ENCODE data around the gene FOXD1. TPM values are rescaled to one million over a fixed set of nuclear protein-coding genes. Genes with fewer than 3 reads are reported as not detected.

Gene FOXD1
- total RNA-seq, 2 donors from 2014 or later: 0.55 to 1.0 TPM

DNA sequence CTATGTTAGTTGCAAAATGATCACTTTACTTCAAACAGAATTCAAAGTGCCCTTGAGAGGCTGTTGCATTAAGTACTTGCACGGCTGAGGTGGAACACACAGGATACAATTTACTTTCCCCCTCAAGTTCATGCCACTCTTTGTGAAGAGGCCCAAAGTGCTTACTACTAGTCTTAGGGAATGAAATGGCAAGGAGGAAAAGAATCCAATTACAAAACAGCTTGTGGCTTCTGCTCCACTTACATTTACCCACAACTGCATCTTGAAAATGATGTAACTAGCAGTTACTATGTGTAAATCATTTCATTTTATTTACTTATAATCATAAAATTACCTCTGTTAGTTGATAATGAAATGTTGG, 14.6 kb downstream of the FOXD1 start:
- ATAC-seq (replicated peaks in 1 of 2) (no peak), DNase-seq (no peak)
- Mint-ChIP-seq H3K27ac (no peak overlapping the region), H3K4me1 (ENCODE audit: low read depth) (peaks cover 10% of the 10 kb centered on the region), H3K27me3 (ENCODE audit: low read depth) (peaks cover 78% of the 10 kb centered on the region), H3K36me3 (ENCODE audit: insufficient read depth in 2 of 2) (peaks cover 1 to 3% of the 10 kb centered on the region in 2 donors), H3K9me3 (no peaks in the 10 kb centered on the region), H3K4me3 (no peak overlapping the region)

DNA sequence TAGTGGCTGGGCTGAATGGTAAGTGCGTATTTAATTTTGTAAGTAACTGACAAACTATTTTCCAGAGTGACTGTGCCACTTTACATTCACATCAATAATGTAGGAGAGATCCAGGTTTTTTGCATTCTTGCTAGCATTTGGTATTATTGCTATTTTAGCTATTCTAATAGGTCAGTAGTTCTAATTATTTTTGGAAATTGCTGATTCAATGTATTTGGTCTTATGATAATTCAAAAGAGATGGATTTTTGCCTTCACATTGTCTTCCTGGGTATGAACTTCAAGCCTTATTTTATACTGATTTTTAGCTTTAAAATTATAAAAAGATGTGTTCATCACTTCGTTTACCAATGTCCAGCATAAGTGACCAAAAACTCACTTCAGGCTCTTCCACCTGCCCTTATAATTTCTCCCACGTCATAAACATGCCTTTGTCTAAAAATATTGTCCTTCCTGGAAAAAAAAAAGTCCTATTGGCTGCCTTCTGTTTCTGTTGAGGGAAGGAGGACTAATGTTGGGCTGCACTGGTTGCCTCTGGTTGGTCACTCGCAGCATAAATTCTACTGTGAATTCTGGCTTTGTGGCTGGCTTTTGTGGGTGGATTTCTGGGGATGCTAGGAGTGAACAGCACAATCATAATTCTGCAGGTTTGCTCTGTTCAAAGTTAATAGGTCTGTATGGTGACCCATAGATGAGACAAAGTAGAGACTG, 15.2 kb downstream of the FOXD1 start:
- H3K36me3 Mint-ChIP-seq (ENCODE audit: insufficient read depth in 2 of 2): peaks cover 0 to 3% of the 10 kb centered on the region in 2 donors
- DNase-seq: no peak
- no peak overlapping the region for H3K27ac Mint-ChIP-seq
- peaks cover 78% of the 10 kb centered on the region for H3K27me3 Mint-ChIP-seq (ENCODE audit: low read depth)
- no peaks in the 10 kb centered on the region for H3K9me3 Mint-ChIP-seq
- peaks cover 10% of the 10 kb centered on the region for H3K4me1 Mint-ChIP-seq (ENCODE audit: low read depth)
- H3K4me3 Mint-ChIP-seq: no peak overlapping the region
- no peak for ATAC-seq (replicated peaks in 1 of 2)

DNA sequence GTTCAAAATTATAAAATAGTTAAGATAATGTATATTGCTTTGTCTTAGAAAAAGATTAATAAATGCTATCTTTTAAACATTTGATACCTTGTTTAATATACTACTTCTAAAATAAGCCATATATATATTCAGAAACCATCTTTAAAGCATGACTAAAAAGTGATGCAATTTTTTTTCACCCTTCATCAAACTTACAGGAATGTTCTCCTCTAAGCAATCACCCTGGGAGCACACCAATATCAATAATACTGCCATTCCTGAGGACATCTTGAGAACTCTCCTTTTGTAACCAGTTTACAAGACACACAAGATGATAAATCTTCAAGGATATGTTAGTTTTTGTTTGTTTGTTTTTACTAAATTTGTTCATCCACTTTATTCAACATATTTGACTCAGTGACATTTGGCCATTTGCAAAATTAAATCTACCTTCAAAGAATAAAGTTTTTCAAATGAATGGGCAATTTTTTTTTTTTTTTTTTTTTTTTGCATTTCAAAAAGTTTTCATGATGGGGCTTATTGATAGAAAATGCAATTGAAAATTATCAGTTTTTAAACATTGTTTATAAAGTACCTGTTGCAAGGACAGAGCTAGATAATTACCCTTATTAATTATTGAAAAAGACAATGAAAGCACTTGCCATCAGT, 17.2 kb downstream of the FOXD1 start:
- Mint-ChIP-seq H3K4me1 (ENCODE audit: low read depth) (no peaks in the 10 kb centered on the region), H3K27ac (no peak overlapping the region), H3K4me3 (no peak overlapping the region), H3K36me3 (ENCODE audit: insufficient read depth in 2 of 2) (peaks cover 0 to 3% of the 10 kb centered on the region in 2 donors), H3K27me3 (ENCODE audit: low read depth) (peaks cover 63% of the 10 kb centered on the region), H3K9me3 (no peaks in the 10 kb centered on the region)
- ATAC-seq (replicated peaks in 1 of 2) (no peak), DNase-seq (no peak)

DNA sequence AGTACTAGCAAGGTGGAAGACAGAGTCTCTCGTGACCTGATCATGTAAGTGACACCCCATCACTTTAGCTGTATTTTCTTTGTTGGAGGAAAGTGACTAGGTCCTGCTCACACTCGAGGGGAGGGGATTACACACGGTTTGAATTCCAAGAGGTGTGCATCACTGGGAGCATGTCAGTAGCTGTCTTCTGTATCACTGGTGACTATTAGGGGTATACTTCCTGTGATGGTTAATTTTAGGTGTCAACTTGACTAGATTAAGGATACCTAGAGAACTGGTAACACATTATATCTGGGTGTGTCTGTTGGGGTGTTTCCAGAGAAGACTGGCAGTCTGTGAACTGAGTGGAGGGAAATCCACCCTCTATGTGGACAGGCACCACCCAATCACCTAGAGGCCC, 22.5 kb downstream of the FOXD1 start:
- H3K27me3 Mint-ChIP-seq (ENCODE audit: low read depth): peaks cover 60% of the 10 kb centered on the region
- no peak overlapping the region for H3K4me3 Mint-ChIP-seq
- no peaks in the 10 kb centered on the region for H3K9me3 Mint-ChIP-seq
- ATAC-seq (replicated peaks in 1 of 2) (no peak), DNase-seq (no peak)
- no peaks in the 10 kb centered on the region for H3K4me1 Mint-ChIP-seq (ENCODE audit: low read depth)
- H3K36me3 Mint-ChIP-seq (ENCODE audit: insufficient read depth in 2 of 2): no peaks in the 10 kb centered on the region
- H3K27ac Mint-ChIP-seq: no peak overlapping the region

DNA sequence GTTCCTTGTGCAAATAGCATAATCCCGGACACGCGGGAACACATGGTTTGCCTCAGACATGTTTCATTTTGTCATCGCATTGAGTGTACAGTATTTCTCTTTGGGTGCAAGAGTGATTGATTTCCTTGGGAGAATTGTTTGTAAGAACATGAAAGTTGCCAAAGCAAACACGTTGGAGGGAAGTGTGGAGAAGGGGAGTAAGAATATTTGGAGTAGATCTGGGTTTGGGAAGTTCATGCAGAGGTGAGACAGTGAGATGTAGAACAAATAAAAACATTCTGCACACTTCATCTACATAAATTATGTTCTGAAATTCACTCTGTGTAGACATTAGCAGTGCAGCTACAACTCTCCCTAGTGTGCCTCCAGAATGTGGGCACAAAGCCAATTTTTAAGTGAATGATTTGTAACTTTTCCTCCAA, 24.0 kb downstream of the FOXD1 start:
- DNase-seq (no peak), ATAC-seq (replicated peaks in 1 of 2) (no peak)
- no peak overlapping the region for H3K27ac Mint-ChIP-seq
- H3K27me3 Mint-ChIP-seq (ENCODE audit: low read depth): peaks cover 65% of the 10 kb centered on the region
- peaks cover 0 to 2% of the 10 kb centered on the region in 2 donors for H3K9me3 Mint-ChIP-seq
- H3K4me3 Mint-ChIP-seq: no peak overlapping the region
- no peaks in the 10 kb centered on the region for H3K4me1 Mint-ChIP-seq (ENCODE audit: low read depth)
- H3K36me3 Mint-ChIP-seq (ENCODE audit: insufficient read depth in 2 of 2): peaks cover 1 to 3% of the 10 kb centered on the region in 2 donors

DNA sequence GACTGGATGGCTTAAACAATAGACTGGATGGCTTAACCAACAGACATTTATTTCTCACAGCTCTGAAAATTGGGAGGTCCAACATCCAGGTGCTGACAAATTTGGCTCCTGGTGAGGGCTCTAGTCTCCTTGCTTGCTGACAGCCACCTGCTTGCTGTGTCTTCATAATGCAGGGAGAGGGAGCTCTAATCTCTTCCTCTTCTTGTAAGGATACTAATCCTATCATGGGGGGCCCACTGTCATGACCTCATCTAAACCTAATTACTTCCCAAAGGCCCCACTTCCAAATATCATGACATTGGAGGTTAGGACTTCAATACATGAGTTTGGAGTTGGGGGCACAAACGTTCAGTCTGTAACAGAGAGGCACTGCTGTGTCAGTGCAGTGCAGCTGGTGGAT, 26.4 kb downstream of the FOXD1 start:
- Mint-ChIP-seq H3K4me1 (ENCODE audit: low read depth) (no peaks in the 10 kb centered on the region), H3K27me3 (ENCODE audit: low read depth) (peaks cover 77% of the 10 kb centered on the region), H3K4me3 (no peak overlapping the region), H3K27ac (no peak overlapping the region), H3K9me3 (peaks cover 0 to 2% of the 10 kb centered on the region in 2 donors), H3K36me3 (ENCODE audit: insufficient read depth in 2 of 2) (peaks cover 1 to 3% of the 10 kb centered on the region in 2 donors)
- no peak for ATAC-seq (replicated peaks in 1 of 2)
- DNase-seq: no peak

DNA sequence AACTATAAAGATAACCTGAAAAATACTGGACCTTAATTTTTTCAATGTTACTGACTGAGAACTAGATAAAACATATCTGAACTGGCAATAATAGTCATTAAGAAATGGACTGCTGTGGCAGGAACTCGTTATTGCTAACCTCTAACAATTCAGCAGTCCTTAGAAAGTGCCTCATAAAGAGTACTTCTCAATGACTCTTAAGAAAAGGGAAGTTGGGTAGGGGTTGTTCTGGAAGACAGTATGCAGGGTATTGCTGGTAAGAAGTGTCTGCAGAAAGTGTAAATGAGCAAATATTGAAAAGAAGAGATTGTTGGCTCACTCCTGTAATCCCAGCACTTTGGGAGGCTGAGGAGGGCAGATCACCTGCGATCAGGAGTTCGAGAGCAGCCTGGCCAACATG, 27.9 kb downstream of the FOXD1 start:
- H3K9me3 Mint-ChIP-seq: peaks cover 0 to 2% of the 10 kb centered on the region in 2 donors
- ATAC-seq (replicated peaks in 1 of 2): no peak

DNA sequence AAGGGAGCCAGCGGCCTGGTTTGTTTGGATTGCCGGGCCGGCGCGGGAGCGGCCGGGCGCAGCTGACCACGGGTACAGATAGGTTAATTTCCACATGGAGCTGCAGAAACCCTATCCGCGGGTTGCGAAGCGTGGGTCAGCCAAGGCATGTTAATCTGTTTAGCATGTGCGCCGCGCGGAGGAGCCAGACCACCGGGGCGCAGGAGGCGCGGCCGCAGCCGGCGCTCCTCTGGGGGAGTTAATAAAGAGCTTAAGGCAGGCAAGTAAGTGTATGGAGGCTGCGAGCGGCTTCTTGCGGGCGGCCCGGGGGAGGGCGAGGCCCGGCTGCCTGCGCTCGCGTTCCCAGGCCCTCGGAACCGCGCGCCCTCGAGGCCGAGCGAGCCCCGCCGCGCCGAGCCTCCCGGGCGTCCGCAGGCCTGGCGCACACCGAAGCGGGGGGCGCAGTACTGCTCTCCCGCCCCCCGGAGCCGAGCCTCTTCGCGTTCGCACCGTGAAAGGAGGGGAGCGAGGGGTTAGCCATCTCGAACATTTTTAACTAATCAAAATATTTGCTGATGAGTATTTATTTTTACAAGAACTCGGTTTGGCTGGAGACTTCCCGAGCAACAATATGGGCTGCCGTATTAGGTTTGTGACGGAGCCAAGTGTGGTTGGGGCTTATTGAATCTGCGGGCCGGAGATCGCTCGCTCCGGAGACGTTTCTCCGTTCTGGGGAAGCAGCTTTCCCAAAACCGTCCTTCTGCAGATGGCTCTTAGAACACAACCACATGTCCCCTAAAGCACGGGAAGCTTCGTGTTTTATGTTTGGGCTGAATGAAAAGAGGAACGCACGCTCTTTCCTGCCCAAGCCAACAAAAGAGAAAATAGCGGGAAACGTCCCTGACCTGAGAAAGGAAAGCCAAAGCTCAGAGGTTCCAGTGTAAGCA, 28.8 kb downstream of the FOXD1 start:
- DNase-seq (no peak), ATAC-seq (replicated peaks in 1 of 2) (no peak)
- Mint-ChIP-seq H3K27me3 (ENCODE audit: low read depth) (peaks cover 87% of the 10 kb centered on the region), H3K27ac (no peak overlapping the region), H3K9me3 (peaks cover 0 to 2% of the 10 kb centered on the region in 2 donors), H3K36me3 (ENCODE audit: insufficient read depth in 2 of 2) (peaks cover 1 to 3% of the 10 kb centered on the region in 2 donors), H3K4me3 (peak overlapping the region; percentile 67 to 70), H3K4me1 (ENCODE audit: low read depth) (no peaks in the 10 kb centered on the region)

More for the DNA sequence above, 27.9 kb downstream of the FOXD1 start:
- Mint-ChIP-seq H3K27ac (no peak overlapping the region), H3K27me3 (ENCODE audit: low read depth) (peaks cover 84% of the 10 kb centered on the region), H3K4me3 (peak overlapping the region in 1 of 2 donors; percentile 70), H3K4me1 (ENCODE audit: low read depth) (no peaks in the 10 kb centered on the region), H3K36me3 (ENCODE audit: insufficient read depth in 2 of 2) (peaks cover 1 to 3% of the 10 kb centered on the region in 2 donors)
- no peak for DNase-seq

DNA sequence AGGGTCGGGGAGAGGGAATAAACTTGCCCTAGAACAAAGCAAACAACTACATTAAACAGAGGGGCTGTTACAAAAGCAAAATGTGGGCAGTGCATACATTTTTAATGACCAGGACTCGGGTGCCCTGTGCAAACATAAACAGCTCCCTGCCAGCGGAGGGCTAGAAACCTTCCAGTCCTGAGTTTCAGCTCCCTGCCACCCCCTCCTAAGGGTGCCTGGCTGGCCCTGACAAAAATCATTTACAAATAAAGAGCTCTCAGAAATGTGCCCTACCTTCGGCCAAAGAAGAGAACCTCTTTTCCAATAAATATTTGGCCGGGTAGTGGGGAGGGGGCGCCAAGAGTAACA, 29.5 kb downstream of the FOXD1 start:
- H3K4me3 Mint-ChIP-seq: peak overlapping the region; percentile 53 to 59
- H3K9me3 Mint-ChIP-seq: peaks cover 0 to 2% of the 10 kb centered on the region in 2 donors
- peaks cover 1 to 3% of the 10 kb centered on the region in 2 donors for H3K36me3 Mint-ChIP-seq (ENCODE audit: insufficient read depth in 2 of 2)
- no peak for ATAC-seq (replicated peaks in 1 of 2)
- DNase-seq: no peak
- no peaks in the 10 kb centered on the region for H3K4me1 Mint-ChIP-seq (ENCODE audit: low read depth)
- H3K27me3 Mint-ChIP-seq (ENCODE audit: low read depth): peaks cover 87% of the 10 kb centered on the region
- no peak overlapping the region for H3K27ac Mint-ChIP-seq

DNA sequence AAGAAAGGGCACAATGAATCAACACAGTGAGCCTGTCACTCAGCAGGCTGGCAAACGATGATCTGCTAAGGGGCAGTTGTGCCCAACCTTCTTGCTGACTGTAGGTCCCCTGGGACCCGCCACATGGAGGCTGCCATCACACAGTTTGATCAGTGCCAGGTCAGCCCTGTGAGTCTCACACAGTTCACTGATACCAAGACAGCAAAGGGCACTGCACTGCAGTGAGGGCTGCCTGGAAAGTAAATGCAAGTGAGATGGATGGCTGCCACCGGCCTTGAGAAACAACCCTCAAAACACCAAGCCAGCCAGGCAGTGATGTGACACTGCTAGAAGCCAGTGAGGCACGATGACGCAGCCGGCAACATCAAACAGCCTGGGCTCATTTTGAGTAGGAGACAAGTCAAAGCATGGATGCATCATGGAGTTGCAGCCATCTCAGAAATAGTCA, 30.3 kb downstream of the FOXD1 start:
- Mint-ChIP-seq H3K4me3 (no peak overlapping the region), H3K27ac (no peak overlapping the region), H3K9me3 (peaks cover 0 to 2% of the 10 kb centered on the region in 2 donors), H3K36me3 (ENCODE audit: insufficient read depth in 2 of 2) (peaks cover 1 to 3% of the 10 kb centered on the region in 2 donors), H3K27me3 (ENCODE audit: low read depth) (peaks cover 87% of the 10 kb centered on the region), H3K4me1 (ENCODE audit: low read depth) (no peaks in the 10 kb centered on the region)
- peak in 1 of 2 donors; percentile 7 for DNase-seq
- peak in 1 of 2 donors; percentile 33 for ATAC-seq (replicated peaks in 1 of 2)

DNA sequence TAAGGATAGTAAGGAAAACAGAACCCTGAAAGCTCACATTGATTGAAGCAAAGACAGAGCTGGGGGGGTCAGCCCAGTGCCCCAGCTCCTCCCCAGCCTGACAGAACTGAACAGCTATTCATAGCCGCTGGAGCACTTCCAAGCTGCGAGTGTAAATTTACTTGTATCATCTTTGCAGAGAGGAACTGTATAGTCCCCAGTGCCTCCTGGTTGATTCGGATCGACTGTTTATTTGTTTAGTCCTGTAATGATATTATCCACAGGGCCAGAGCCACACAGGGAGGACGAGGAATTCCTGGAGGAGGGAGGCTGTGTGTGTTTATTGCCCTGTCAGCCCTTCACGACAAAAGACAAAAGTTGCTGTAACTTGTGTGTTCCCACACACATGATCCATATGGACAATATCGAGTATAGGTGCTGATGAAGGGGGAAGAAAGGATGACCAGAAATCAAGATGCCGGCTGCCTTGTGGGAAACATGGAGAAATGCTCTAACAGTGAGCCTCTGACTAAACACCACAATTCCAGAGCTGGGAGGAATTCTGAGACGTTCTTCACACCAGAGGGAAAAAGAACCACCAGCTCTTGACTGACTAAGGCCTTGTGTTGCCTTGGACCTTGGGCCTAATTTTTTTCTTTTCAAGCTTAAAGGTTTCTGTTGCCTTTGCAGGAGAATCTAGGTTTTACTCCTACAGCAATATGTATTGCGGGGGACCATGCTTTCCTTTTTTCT, 31.1 kb downstream of the FOXD1 start:
- peaks cover 0 to 2% of the 10 kb centered on the region in 2 donors for H3K9me3 Mint-ChIP-seq
- no peaks in the 10 kb centered on the region for H3K4me1 Mint-ChIP-seq (ENCODE audit: low read depth)
- H3K27me3 Mint-ChIP-seq (ENCODE audit: low read depth): peaks cover 95% of the 10 kb centered on the region
- no peak for ATAC-seq (replicated peaks in 1 of 2)
- peaks cover 1 to 3% of the 10 kb centered on the region in 2 donors for H3K36me3 Mint-ChIP-seq (ENCODE audit: insufficient read depth in 2 of 2)
- DNase-seq: no peak
- H3K27ac Mint-ChIP-seq: no peak overlapping the region
- H3K4me3 Mint-ChIP-seq: no peak overlapping the region

DNA sequence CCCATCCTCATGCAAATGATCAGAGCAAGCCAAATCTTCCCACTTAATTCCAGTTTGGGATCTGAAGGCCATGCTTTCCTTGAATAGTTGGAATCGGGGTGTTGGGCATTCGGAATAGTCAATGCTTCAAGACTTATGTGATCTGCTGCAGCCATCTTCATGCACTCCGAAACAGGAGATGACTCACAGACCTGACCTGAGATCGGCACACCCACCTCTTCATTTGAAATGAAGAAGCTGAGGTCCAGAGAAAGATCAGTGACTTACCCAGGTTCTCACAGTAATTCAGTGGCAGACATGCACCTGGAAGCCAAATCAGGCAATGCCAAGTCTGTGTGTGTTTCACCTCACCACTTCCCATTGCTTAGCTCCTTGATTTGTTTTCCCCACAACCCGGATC, 33.0 kb downstream of the FOXD1 start:
- H3K4me1 Mint-ChIP-seq (ENCODE audit: low read depth): no peaks in the 10 kb centered on the region
- DNase-seq: no peak
- H3K27me3 Mint-ChIP-seq (ENCODE audit: low read depth): peaks cover 84% of the 10 kb centered on the region
- H3K36me3 Mint-ChIP-seq (ENCODE audit: insufficient read depth in 2 of 2): peaks cover 0 to 2% of the 10 kb centered on the region in 2 donors
- H3K27ac Mint-ChIP-seq: no peak overlapping the region
- peaks cover 0 to under 1% of the 10 kb centered on the region in 2 donors for H3K9me3 Mint-ChIP-seq
- ATAC-seq (replicated peaks in 1 of 2): no peak
- H3K4me3 Mint-ChIP-seq: no peak overlapping the region
